ENCODE results near the gene CPNE1.

- TF ChIP-seq, protein P1, sequence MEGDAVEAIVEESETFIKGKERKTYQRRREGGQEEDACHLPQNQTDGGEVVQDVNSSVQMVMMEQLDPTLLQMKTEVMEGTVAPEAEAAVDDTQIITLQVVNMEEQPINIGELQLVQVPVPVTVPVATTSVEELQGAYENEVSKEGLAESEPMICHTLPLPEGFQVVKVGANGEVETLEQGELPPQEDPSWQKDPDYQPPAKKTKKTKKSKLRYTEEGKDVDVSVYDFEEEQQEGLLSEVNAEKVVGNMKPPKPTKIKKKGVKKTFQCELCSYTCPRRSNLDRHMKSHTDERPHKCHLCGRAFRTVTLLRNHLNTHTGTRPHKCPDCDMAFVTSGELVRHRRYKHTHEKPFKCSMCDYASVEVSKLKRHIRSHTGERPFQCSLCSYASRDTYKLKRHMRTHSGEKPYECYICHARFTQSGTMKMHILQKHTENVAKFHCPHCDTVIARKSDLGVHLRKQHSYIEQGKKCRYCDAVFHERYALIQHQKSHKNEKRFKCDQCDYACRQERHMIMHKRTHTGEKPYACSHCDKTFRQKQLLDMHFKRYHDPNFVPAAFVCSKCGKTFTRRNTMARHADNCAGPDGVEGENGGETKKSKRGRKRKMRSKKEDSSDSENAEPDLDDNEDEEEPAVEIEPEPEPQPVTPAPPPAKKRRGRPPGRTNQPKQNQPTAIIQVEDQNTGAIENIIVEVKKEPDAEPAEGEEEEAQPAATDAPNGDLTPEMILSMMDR (conservative IDR thresholded peaks at IDR 0.05; ENCODE audit: low read length) = no peak
- no peak for TF ChIP-seq EZH2phosphoT487 (IDR thresholded peaks at IDR 0.05; ENCODE audit: borderline replicate concordance)
Measured at GRCh38 chr20:35578469-35578868, 86.2 kb downstream of the CPNE1 start.
